HUES64 (cell line): Measurements from ENCODE around the gene SHKBP1.
A peak's percentile ranks its signal among the peaks of the same experiment; 100 is the strongest.

ENCODE experiments used
- H3K27ac ChIP-seq: 2 replicates; pipeline ENCODE4 v1.7.0; 2013; ENCODE audit warnings: low read depth, low read length, inconsistent platforms
- H3K27me3 ChIP-seq: 2 replicates; pipeline ENCODE4 v1.6.1; 2013; ENCODE audit warnings: mild to moderate bottlenecking, low read length; ENCODE audit not compliant: insufficient read depth
- H3K36me3 ChIP-seq: 2 replicates; pipeline ENCODE4 v1.6.1; 2013; ENCODE audit warnings: mild to moderate bottlenecking, low read length; ENCODE audit not compliant: insufficient read depth
- H3K4me1 ChIP-seq: 2 replicates; pipeline ENCODE4 v1.6.1; 2013; ENCODE audit warnings: mild to moderate bottlenecking, low read length, moderate library complexity; ENCODE audit not compliant: insufficient read depth
- H3K4me3 ChIP-seq: 2 replicates; pipeline ENCODE4 v1.5.1; 2013; ENCODE audit warnings: mild to moderate bottlenecking, low read length, moderate library complexity
- H3K9ac ChIP-seq: 2 replicates; pipeline ENCODE4 v1.6.1; 2013; ENCODE audit warnings: mild to moderate bottlenecking, low read depth, low read length
- H3K9me3 ChIP-seq: 2 replicates; pipeline ENCODE4 v1.6.1; 2013; ENCODE audit warnings: low read depth, low read length; ENCODE audit not compliant: insufficient read depth
- WGBS: fragments of 150-250, 120-280 bp; methylation state at CpG from one replicate; pipeline ENCODE4 v1.1.7; 2013; ENCODE audit warnings: missing lambda C conversion rate; 5-methylcytosine and 5-hydroxymethylcytosine counted together

The SHKBP1 gene

GRCh38 chr19:40571831-40572495 lies 4.7 kb upstream of the SHKBP1 start:
- H3K4me1 ChIP-seq = peaks cover 4% of the 10 kb centered on the region; the same call in 1 of the 2 replicates
- peaks cover 34% of the 10 kb centered on the region for H3K27me3 ChIP-seq
- 80% methylated on average over 10 of the region's 10 CpGs for WGBS
- no peak overlapping the region for H3K27ac ChIP-seq
- H3K4me3 ChIP-seq = no peak overlapping the region
- H3K9ac ChIP-seq = no peak overlapping the region
- no peaks in the 10 kb centered on the region for H3K36me3 ChIP-seq
- H3K9me3 ChIP-seq = no peaks in the 10 kb centered on the region

- Histone ChIP-seq H3K4me1 (no peaks in the 10 kb centered on the region), H3K9ac (no peak overlapping the region), H3K27me3 (peaks cover under 1% of the 10 kb centered on the region), H3K36me3 (peaks cover 11% of the 10 kb centered on the region), H3K4me3 (peak overlapping the region; percentile 82), H3K9me3 (no peaks in the 10 kb centered on the region), H3K27ac (no peak overlapping the region)
- WGBS = 73% methylated on average over 18 of the region's 18 CpGs
These were observed 1.3 kb upstream of the SHKBP1 start for GRCh38 chr19:40575326-40575725.

- Histone ChIP-seq H3K4me3 (peak overlapping the region; percentile 82), H3K9ac (peak overlapping the region; percentile 60), H3K27ac (no peak overlapping the region), H3K4me1 (no peaks in the 10 kb centered on the region), H3K36me3 (peaks cover 18% of the 10 kb centered on the region), H3K9me3 (no peaks in the 10 kb centered on the region), H3K27me3 (no peaks in the 10 kb centered on the region; the same call in 1 of the 2 replicates)
- WGBS = 1% methylated on average over 13 of the region's 22 CpGs
These were observed 505 bp upstream of the SHKBP1 start for GRCh38 chr19:40576151-40576584.

- H3K9ac ChIP-seq = no peak overlapping the region
These were observed 1.8 kb downstream of the SHKBP1 start for GRCh38 chr19:40578442-40578908.

GRCh38 chr19:40580619-40581018 lies 3.9 kb downstream of the SHKBP1 start:
- H3K36me3 ChIP-seq = peaks cover 33% of the 10 kb centered on the region
- H3K4me3 ChIP-seq = no peak overlapping the region
- H3K27ac ChIP-seq = no peak overlapping the region
- no peaks in the 10 kb centered on the region for H3K9me3 ChIP-seq
- no peak overlapping the region for H3K9ac ChIP-seq
- no peaks in the 10 kb centered on the region for H3K27me3 ChIP-seq
- H3K4me1 ChIP-seq = no peaks in the 10 kb centered on the region
- 98% methylated on average over 13 of the region's 13 CpGs for WGBS

More at GRCh38 chr19:40578442-40578908, 1.8 kb downstream of the SHKBP1 start:
- Histone ChIP-seq H3K4me3 (peak overlapping the region; percentile 4; the same call in 1 of the 2 replicates), H3K9me3 (no peaks in the 10 kb centered on the region), H3K4me1 (no peaks in the 10 kb centered on the region), H3K36me3 (peaks cover 26% of the 10 kb centered on the region), H3K27me3 (no peaks in the 10 kb centered on the region), H3K27ac (no peak overlapping the region)
- 77% methylated on average over 12 of the region's 12 CpGs for WGBS

GRCh38 chr19:40581531-40581930 lies 4.9 kb downstream of the SHKBP1 start:
- H3K9ac ChIP-seq = no peak overlapping the region
- 95% methylated on average over 5 of the region's 5 CpGs for WGBS
- no peaks in the 10 kb centered on the region for H3K4me1 ChIP-seq
- H3K36me3 ChIP-seq = peaks cover 34% of the 10 kb centered on the region
- H3K9me3 ChIP-seq = no peaks in the 10 kb centered on the region
- no peaks in the 10 kb centered on the region for H3K27me3 ChIP-seq
- H3K27ac ChIP-seq = no peak overlapping the region
- H3K4me3 ChIP-seq = no peak overlapping the region

- H3K4me1 ChIP-seq = no peaks in the 10 kb centered on the region
- H3K9ac ChIP-seq = no peak overlapping the region
- H3K4me3 ChIP-seq = no peak overlapping the region
- no peaks in the 10 kb centered on the region for H3K27me3 ChIP-seq
- no peak overlapping the region for H3K27ac ChIP-seq
- H3K36me3 ChIP-seq = peaks cover 38% of the 10 kb centered on the region
- WGBS = 81% methylated on average over 2 of the region's 2 CpGs
- no peaks in the 10 kb centered on the region for H3K9me3 ChIP-seq
These were observed 5.8 kb downstream of the SHKBP1 start for GRCh38 chr19:40582467-40582866.

GRCh38 chr19:40583283-40583682 lies 6.6 kb downstream of the SHKBP1 start:
- Histone ChIP-seq H3K4me3 (no peak overlapping the region), H3K9me3 (no peaks in the 10 kb centered on the region), H3K27me3 (no peaks in the 10 kb centered on the region), H3K4me1 (no peaks in the 10 kb centered on the region), H3K27ac (no peak overlapping the region), H3K9ac (no peak overlapping the region), H3K36me3 (peaks cover 44% of the 10 kb centered on the region)
- WGBS = 92% methylated on average over 12 of the region's 14 CpGs

GRCh38 chr19:40584007-40584406 lies 7.3 kb downstream of the SHKBP1 start:
- H3K9ac ChIP-seq = no peak overlapping the region
- H3K27me3 ChIP-seq = no peaks in the 10 kb centered on the region
- H3K4me1 ChIP-seq = no peaks in the 10 kb centered on the region
- H3K9me3 ChIP-seq = no peaks in the 10 kb centered on the region
- H3K27ac ChIP-seq = no peak overlapping the region
- 84% methylated on average over 5 of the region's 5 CpGs for WGBS
- H3K36me3 ChIP-seq = peaks cover 47% of the 10 kb centered on the region
- no peak overlapping the region for H3K4me3 ChIP-seq

- Histone ChIP-seq H3K36me3 (peaks cover 35% of the 10 kb centered on the region), H3K9ac (no peak overlapping the region), H3K4me3 (no peak overlapping the region), H3K9me3 (no peaks in the 10 kb centered on the region), H3K4me1 (no peaks in the 10 kb centered on the region), H3K27ac (no peak overlapping the region), H3K27me3 (no peaks in the 10 kb centered on the region)
- WGBS = 90% methylated on average over 11 of the region's 11 CpGs
These were observed 8.7 kb downstream of the SHKBP1 start for GRCh38 chr19:40585241-40585981.

- WGBS = 90% methylated on average over 2 of the region's 2 CpGs
- peaks cover 29% of the 10 kb centered on the region for H3K36me3 ChIP-seq
These were observed 9.3 kb downstream of the SHKBP1 start for GRCh38 chr19:40585982-40586422.

More at GRCh38 chr19:40585982-40586422, 9.3 kb downstream of the SHKBP1 start:
- Histone ChIP-seq H3K4me1 (no peaks in the 10 kb centered on the region), H3K27me3 (no peaks in the 10 kb centered on the region), H3K9ac (no peak overlapping the region), H3K27ac (no peak overlapping the region), H3K4me3 (no peak overlapping the region), H3K9me3 (no peaks in the 10 kb centered on the region)
